AG09309 (cell line): Measurements from ENCODE around the gene PDE3B.
"Not testable (repeated sequence)": the region's sequence is repeated elsewhere in the genome, so short reads cannot be mapped to it uniquely, and the experiment has no call there.

Experiments used
- DNase-seq: peaks from one replicate; pipeline ENCODE4 v3.0.0-alpha.2; 2010; ENCODE audit warnings: low read depth
- H3K4me3 ChIP-seq: 2 replicates; pipeline ENCODE4 v1.5.1; 2011; ENCODE audit warnings: mild to moderate bottlenecking, low read depth, low read length, moderate library complexity; ENCODE audit not compliant: control insufficient read depth
- CTCF ChIP-seq: IDR thresholded peaks from 2 replicates; pipeline ENCODE4 v1.5.1; 2011; ENCODE audit warnings: mild to moderate bottlenecking, low read depth, low read length, inconsistent platforms; ENCODE audit not compliant: insufficient read depth, control insufficient read depth; ENCODE audit errors: missing control alignments

Gene PDE3B

GRCh38 chr11:14676068-14676467, 32.5 kb downstream of the PDE3B start:
- DNase-seq, result no peak
- TF ChIP-seq CTCF, result no peak
- H3K4me3 ChIP-seq, result no peak overlapping the region

GRCh38 chr11:14677146-14677545, 33.5 kb downstream of the PDE3B start:
- H3K4me3 ChIP-seq, result no peak overlapping the region
- TF ChIP-seq CTCF, result no peak
- no peak for DNase-seq

GRCh38 chr11:14678350-14678749, 34.7 kb downstream of the PDE3B start:
- no peak overlapping the region for H3K4me3 ChIP-seq
- TF ChIP-seq CTCF, result no peak
- no peak for DNase-seq

- DNase-seq, result no peak
- no peak overlapping the region for H3K4me3 ChIP-seq
- no peak for TF ChIP-seq CTCF
Observed at GRCh38 chr11:14679662-14680061, 36.1 kb downstream of the PDE3B start.

GRCh38 chr11:14684234-14684915, 40.8 kb downstream of the PDE3B start:
- not testable (repeated sequence) for DNase-seq, H3K4me3 ChIP-seq

GRCh38 chr11:14687456-14687855, 43.9 kb downstream of the PDE3B start:
- H3K4me3 ChIP-seq, result no peak overlapping the region
- no peak for DNase-seq
- no peak for TF ChIP-seq CTCF

- TF ChIP-seq CTCF, result no peak
Observed at GRCh38 chr11:14687943-14688627, 44.5 kb downstream of the PDE3B start.

GRCh38 chr11:14695656-14696055, 52.1 kb downstream of the PDE3B start:
- DNase-seq, H3K4me3 ChIP-seq: not testable (repeated sequence)

More at GRCh38 chr11:14687943-14688627, 44.5 kb downstream of the PDE3B start:
- DNase-seq, result no peak
- no peak overlapping the region for H3K4me3 ChIP-seq
